ENCODE measurements around the gene ZNF473. TPM values are rescaled to one million over a fixed set of nuclear protein-coding genes. Genes with fewer than 3 reads are reported as not detected.

ZNF473 gene
- total and polyA plus RNA-seq, 5 donors from 2014 or later = 3.5 to 8.3 (median 5.7) TPM

Other genes with a start within 250 kb of the ZNF473 start
- 15.8 TPM for gene FUZ, start 212.7 kb upstream of the ZNF473 start, total RNA-seq
- 1 to 10 TPM; 4.0 to 8.4 (median 4.9) TPM for gene FUZ, start 212.7 kb upstream of the ZNF473 start, polyA plus RNA-seq
- gene MED25, start 207.7 kb upstream of the ZNF473 start, total RNA-seq = 67.9 TPM
- gene MED25, start 207.7 kb upstream of the ZNF473 start, polyA plus RNA-seq = 10 to 100 TPM; 12.7 to 23.6 (median 19.9) TPM
- gene PTOV1, start 174.8 kb upstream of the ZNF473 start, total RNA-seq = 116 TPM
- gene PTOV1, start 174.8 kb upstream of the ZNF473 start, polyA plus RNA-seq = 10 to 100 TPM; 26.8 to 45.6 (median 34.2) TPM
- gene PNKP, start 158.4 kb upstream of the ZNF473 start, total RNA-seq = 149 TPM
- gene PNKP, start 158.4 kb upstream of the ZNF473 start, polyA plus RNA-seq = 10 to 100 TPM; 26.2 to 33.5 (median 28.2) TPM
- gene AKT1S1, start 148.7 kb upstream of the ZNF473 start, total RNA-seq = 12.9 TPM
- 1 to 10 TPM; 3.0 to 4.2 (median 3.8) TPM for gene AKT1S1, start 148.7 kb upstream of the ZNF473 start, polyA plus RNA-seq
- 48.1 TPM for gene TBC1D17, start 148.3 kb upstream of the ZNF473 start, total RNA-seq
- gene TBC1D17, start 148.3 kb upstream of the ZNF473 start, polyA plus RNA-seq = 1 to 10 TPM; 8.8 to 9.7 (median 9.1) TPM
- gene IL4I1, start 129.1 kb upstream of the ZNF473 start, total RNA-seq = 3.7 TPM
- under 1 TPM; 0.20 to 0.85 (median 0.30) TPM for gene IL4I1, start 129.1 kb upstream of the ZNF473 start, polyA plus RNA-seq
- gene ATF5, start 96.8 kb upstream of the ZNF473 start, total RNA-seq = 19.7 TPM
- gene ATF5, start 96.8 kb upstream of the ZNF473 start, polyA plus RNA-seq = 1 to 10 TPM in 2 of 4 donors, under 1 TPM in 2; 0.60 to 1.5 (median 1.1) TPM
- 43.1 TPM for gene NUP62, start 96.5 kb upstream of the ZNF473 start, total RNA-seq
- gene NUP62, start 96.5 kb upstream of the ZNF473 start, polyA plus RNA-seq = 10 to 100 TPM; 40.2 to 47.2 (median 41.3) TPM
- not detected for gene SIGLEC11, start 64.8 kb upstream of the ZNF473 start, total RNA-seq
- not detected for gene SIGLEC11, start 64.8 kb upstream of the ZNF473 start, polyA plus RNA-seq
- 99.4 TPM for gene VRK3, start 633 bp upstream of the ZNF473 start, total RNA-seq
- gene VRK3, start 633 bp upstream of the ZNF473 start, polyA plus RNA-seq = 10 to 100 TPM; 87.9 to 99.9 (median 91.4) TPM
- gene IZUMO2, start 137.3 kb downstream of the ZNF473 start, total RNA-seq = not detected
- gene IZUMO2, start 137.3 kb downstream of the ZNF473 start, polyA plus RNA-seq = not detected
- not detected for gene MYH14, start 177.6 kb downstream of the ZNF473 start, total RNA-seq
- gene MYH14, start 177.6 kb downstream of the ZNF473 start, polyA plus RNA-seq = not detected